Middle frontal gyrus (tissue), 1 donor: ENCODE measurements around the gene CASP9.
"Not testable (repeated sequence)": the region's sequence is repeated elsewhere in the genome, so short reads cannot be mapped to it uniquely, and the experiment has no call there.

Source experiments
- DNase-seq: peaks from one replicate; pipeline ENCODE4 v3.0.0-alpha.2; 2015; ENCODE audit warnings: low spot score; ENCODE audit errors: extremely low spot score

Gene CASP9

DNA sequence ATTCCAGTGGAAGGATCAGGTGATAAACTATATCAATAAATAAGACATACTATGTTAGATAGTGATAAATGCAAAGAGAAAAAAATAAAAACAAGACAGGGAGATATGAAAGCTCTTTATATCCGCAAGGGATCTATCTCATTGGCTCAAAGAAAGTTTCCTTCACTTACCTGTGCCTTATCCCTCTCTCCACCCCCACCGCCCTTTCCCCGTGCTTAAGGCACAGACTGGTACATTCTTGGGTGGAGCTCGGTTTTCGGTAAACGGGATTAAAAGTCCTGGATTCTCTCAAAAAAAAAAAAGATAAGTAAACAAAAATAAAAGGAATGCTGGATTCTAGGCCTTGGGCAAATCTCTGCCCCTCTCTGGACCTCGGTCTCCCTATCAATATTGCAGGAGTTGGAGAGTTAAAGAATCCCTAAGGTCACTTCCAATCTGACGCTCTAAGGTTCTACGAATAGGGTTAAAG lies 2.0 kb upstream of the CASP9 start:
- DNase-seq: no peak

DNA sequence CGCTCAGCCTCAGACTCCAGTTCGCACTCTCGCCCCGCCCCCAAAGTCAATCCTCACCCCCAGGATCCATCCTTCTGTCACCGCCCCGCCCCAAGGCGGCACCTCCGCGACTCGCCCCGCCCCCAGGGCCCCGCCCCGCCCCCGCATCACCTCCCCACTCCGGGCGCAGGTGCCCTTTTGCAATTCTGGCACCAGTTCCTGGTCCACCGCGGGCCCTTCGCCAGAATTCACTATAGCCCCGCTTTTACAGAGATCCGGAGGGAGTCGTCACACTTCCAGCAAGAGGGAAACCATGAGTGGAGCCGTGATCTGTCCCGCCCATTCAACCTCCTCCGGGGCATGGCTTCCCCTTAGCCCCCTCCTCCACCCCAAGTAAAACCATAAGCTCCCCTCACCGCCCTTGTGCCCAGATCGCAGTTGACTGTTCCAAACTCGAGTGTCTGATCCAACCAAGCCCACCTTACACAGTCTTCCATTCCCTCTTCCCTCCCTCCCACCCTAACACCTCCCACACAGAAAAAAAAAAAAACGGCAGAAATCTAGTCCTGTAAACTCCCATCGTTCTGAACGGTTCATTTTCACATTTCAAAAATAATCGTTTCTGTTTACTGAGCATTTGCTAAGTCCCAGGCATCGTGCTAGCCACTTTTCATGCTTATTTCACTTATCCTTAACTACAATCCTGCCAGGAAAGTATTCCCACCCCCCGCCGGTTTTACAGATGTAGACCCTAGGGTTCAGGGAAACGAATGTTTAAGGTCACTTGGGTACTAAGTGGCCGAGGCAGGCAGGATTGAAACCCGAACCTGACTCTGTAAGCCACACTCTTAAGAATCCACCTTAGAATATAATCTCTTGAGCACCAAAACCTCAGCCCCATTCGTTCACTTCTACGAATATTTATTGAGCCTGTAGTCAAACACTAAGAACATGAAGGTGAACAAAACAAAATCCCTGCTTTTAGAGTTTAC lies 1.3 kb upstream of the CASP9 start:
- no peak for DNase-seq

DNA sequence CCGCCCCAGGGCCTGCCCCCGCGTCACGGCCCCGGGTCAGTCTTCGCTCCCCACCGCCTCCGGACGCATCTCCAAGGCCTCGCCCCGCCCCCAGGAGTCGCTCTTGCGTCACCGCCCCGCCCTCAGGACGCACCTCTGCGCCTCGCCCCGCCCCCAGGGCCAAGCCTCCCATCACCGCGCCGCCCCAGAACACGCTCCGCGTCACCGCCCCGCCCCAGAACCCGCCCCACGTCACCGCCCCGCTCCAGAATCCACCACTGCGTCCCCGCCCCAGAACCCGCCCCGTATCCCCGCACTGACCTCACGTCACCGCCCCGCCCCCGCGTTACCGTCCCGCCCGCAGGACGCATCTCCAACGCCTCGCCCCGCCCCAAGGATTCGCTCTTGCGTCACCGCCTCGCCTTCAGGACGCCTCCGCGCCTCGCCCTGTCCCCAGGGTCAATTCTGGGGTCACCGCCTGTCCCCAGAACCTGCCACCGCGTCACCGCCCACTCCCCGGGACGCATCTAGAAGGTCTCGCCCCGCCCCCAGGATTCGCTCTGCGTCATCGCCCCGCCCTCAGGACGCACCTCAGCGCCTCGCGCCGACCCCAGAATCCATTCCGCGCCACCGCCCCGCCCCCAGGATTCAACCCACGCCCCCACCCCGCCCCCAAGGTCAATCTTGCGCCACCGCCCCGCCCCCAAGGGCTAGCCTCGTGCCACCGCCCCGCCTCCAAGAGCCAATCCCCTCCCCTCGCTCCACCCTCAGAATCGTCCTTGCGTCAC lies 451 bp upstream of the CASP9 start:
- DNase-seq: peak; percentile 95

DNA sequence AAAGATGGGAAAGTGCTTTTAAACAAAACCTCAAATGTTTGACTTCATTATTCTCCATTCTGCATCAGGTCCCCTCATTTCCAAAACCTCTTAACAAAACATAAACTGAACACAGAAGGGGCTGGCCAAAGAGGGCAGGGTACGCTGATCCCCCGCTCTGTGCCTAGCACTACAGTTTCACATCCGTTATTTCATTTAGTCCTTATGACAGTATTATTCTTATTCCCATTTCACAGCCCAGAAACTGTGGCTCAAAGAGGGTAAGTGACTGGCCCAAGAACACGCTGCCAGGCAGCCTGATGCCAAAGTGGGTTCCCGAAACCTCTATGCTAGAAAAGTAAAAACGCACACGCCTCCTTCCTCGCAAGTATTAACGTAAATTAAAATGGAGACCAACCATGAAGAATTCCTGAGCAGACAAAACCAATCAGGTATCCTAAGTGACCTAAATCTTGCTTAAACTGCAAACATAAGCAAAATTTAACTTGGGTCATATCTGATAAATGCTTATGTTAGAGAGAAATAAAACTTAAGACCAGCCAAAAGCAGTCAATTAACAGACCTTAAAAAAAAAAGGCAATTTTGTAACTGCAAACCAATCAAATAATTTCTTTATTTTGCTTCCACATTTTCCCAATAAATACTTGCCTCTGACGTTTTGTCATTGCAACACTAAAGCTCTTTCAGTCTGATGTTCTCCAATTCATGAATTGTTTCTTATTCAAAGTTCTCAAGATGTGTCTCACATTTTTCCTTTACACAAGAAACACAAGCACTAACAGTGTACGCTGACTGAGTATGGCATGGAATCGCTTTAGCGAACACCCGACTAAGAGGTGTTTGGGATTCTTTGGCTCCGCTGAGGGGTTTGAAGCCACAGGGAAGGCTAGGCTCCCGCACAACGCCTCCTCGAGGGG lies 653 bp downstream of the CASP9 start:
- DNase-seq: no peak

DNA sequence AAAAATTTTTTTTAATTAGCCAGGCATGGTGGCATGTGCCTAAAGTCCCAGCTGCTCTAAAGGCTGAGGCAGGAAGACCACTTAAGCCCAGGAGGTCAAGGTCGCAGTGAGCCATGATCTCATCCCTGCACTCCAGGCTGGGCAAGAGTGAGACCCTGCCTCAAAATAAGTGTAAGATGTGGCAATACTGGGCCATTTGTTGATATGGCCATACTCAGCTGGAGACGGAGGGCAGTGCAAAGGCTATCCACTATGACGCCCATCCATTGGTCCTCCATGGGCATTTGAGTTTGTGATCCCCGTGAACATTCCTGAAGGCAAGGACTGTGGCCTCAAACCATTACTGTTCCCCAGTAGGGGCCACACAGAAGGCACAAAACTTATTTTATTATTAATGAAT lies 1.5 kb downstream of the CASP9 start:
- no peak for DNase-seq

DNA sequence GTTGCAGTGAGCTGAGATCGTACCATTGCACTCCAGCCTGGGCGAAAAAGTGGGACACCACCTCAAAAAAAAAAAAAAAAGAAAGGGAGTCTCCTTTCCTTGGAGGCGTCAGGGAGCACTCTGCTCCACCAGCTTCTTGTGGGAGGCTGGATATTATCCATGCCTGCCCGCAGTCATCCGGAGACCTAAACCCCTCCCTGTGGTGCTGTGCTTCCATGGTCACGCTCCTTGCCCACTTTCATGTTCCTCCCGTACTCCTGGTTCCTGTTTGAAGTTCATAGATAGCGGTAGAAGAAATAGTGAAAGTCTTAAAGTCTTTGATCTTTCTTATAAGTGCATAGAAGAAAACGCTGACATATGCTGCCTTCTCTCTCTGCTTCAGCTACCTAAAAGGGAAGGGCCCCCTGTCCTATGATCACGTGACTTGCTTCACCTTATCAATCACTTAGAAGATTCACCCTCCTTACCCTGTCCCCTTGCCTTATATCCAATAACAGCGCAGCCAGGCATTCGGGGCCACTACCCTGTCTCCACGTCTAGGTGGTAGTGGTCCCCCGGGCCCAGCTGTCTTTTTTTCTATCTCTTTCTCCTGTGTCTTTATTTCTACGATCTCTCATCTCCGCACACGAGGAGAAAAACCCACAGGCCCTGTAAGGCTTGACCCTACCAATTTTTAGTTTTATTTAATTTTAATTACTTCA lies 2.7 kb downstream of the CASP9 start:
- DNase-seq: not testable (repeated sequence)

DNA sequence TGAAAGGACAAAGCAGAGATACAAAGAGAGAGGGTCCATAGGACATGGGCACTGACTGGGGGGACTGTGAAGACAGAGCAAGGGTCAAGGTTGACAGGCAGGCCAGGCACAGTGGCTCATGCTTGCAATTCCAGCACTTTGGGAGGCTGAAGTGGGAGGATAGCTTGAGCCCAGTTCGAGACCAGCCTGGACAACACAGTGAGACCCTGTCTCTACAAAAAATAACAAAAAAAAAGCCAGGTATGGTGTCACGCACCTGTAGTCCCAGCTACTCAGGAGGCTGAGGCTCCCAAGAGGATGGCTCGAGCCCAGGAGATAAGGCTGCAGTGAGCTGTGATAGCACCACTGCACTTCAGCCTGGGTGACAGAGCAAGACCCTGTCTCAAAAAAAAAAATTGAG lies 4.4 kb downstream of the CASP9 start:
- no peak for DNase-seq

DNA sequence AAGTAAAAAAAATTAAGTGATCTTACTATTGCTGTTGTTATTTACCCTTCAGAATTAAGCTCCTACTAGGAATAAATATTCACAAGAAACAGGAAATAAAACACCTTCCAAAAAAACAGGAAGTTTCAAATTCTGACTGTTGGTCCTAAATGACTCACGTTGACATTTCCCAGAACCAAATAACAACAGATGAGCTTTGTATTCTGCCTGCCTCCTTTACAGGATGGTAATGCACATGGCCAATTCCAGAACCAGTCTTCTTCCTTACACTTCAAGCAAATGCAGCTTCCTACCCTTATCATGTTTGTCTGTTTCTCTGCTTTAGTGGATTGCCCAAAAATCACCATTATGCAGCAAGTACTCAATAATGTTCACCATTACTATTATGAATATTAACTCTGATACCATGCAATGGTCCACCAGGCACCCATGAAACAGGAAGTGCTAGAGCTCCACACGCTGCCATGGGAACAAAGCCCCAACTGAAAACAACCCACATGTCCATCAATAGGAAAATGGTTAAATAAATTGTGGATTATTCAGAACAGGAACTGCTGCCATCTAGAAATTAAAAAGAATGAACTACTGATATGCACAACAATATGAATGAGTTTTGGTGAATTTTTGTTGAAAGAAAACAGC lies 8.9 kb downstream of the CASP9 start:
- no peak for DNase-seq

DNA sequence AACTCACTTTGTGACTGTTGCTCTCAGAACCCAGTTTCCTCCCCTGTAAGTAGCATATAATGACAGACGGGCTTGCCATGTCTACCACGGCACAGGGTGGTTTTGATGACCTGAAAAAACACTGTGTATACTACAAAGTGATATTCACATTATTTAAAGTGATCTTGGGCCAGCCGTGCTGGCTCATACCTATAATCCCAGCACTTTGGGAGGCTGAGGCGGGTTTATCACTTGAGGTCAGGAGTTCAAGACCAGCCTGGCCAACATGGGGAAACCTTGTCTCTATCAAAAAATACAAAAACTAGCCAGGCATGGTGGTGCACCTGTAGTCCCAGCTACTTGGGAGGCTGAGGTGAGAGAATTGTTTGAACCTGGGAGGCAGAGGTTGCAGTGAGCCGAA lies 9.5 kb downstream of the CASP9 start:
- DNase-seq: not testable (repeated sequence)

DNA sequence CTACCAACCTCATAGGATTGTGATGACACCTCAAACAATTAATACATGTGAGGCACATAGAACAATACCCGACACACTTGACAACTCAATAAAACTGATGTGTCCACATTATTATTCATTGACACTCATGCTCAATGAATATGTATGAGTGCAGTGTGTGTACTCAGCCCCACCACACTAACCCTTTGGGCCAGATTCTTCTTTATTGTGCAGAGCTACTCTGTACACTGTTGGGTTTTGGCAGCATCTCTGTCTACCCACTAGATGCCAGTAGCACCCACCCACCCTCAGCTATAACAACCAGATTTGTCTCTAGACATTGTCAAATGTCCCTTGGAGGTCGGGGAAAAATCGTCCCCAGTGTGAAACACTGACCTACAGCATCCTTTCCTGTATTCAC lies 10.1 kb downstream of the CASP9 start:
- no peak for DNase-seq

DNA sequence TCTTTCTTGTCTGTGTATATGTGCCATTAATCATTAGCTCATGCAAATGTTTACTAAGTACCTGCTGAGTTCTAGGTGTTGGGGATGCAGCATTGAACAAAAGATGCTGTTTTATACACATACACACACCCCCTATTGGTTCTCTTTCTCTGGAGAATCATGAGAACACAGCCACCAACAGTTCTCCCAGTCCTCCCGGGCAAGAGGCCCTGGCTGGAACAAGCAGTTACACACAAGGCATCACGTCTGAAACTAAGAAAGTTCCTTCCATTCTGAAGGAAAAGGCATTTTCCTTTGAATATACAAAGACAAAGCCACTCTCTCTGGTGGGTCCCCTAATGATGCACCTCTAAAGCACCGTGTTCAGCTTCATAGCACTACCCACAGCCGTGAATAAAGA lies 10.8 kb downstream of the CASP9 start:
- DNase-seq: no peak

DNA sequence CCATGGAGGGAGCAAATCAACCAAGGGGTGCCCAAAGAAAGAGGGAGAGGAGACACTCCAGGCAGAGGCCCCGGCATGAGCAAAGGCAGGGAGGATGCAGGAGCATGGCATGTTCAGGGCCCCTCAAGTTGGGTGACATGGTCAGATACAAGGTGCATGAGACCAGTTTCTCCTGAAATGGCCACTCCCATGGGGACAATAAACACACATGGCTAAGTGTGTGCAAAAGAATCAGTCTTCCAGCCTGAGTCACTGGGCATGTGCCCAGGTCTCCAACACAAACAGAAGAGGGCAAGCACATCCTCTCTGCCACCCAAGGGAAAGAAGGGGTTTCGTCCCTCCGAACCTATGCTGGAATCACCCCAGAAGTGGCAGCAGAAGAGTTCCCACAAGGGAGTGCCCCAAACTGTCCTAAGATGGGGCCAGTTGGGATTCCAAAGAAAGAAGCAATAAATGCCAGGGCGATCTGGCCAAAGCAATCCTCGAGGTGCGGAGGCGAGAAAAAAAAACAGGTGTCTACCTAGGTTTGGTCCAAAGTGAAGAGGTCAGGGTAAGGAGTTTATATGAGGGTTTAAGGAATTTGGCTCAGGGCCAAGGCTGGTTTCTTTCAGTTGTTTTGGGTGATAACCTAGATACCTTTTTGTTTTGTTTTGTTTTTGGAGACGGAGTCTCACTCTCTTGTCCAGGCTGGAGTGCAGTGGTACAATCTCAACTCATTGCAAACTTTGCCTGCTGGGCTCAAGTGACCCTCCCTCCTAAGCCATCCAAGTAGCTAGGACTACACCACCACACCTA lies 13.2 kb downstream of the CASP9 start:
- no peak for DNase-seq

DNA sequence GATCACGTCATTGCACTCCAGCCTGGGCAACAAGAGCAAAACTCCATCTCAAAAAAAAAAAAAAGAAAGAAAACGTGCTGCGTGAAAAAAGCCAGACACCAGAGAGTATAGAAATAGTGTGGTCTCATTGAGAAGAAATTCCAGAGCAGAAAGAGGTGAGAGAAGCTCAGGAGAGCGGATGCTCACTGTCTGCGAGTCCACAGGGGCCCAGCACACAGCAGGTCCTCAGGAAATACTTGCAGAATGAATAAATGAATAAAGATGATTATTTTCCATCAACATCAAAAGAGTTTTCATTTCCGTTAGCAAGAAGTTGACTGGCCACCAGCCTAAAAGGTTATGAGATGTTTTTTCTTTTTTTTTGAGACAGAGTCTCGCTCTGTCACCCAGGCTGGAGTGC lies 14.4 kb downstream of the CASP9 start:
- no peak for DNase-seq

DNA sequence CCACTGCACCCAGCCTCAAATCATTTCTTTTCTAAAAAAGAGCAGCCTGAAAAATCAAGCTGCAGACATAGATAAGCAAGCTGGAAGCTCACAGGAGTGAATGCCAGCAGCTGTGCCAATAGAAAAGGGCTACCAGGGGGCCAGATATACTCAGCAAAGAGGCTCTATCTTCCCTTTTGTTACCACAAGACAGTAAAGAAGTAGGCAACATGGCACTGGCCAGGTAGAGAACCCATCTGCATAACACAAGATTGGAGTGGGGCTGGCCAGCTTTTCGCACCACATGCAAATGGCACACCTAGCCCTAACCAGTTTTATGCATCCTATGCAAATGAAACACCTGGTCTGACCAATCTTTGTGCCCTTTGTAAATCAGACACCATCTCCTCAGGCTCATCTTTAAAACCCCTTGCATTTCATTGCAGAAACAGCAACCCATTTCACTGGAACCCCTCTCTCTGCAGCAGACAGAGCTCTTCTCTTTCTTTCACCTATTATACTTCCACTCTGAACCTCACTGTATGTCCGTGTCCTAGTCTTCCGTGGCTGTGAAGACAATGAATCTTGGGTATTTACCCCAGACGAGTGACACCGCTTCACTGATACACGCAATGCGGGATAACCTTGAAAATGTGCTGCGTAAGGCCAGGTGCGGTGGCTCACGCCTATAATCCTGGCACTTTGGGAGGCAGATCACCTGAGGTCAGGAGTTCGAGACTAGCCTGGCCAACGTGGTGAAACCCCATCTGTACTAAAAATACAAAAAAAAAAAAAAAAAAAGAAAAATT lies 15.1 kb downstream of the CASP9 start:
- no peak for DNase-seq

DNA sequence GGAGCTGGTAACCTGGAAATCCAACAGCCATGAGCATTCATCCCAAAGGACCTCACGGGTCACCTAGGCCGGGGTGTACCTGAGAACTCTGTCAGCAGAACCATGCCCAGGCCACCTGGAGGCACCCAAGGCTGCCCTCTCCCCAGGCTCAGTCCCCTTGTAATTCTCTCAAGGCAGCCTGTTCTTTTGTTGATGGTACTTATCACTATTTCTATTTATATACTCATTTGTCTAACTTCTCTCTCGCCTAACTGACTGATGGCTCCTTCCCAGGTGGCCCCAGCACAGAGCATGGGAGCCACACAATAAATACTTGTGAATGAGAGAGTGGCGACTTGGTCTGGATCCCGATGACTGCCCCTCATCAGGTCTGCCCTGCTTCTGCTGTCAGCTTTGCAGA lies 16.7 kb downstream of the CASP9 start:
- DNase-seq: no peak

DNA sequence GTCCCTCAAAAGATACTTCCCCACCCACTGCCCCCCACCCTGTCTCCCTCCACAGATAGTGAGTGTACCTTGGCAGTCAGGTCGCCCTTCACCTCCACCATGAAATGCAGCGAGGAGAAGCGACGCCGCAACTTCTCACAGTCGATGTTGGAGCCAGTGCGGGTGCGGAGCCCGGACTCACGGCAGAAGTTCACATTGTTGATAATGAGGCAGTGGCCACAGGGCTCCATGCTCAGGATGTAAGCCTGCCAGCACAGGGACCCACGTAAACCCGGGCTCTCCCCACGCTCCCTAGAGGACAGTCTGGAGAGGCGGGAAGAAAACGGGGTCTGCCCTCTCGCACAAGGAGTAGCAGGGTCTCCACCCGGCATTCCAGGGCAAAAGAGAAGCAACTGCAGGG lies 17.2 kb downstream of the CASP9 start:
- DNase-seq: no peak

DNA sequence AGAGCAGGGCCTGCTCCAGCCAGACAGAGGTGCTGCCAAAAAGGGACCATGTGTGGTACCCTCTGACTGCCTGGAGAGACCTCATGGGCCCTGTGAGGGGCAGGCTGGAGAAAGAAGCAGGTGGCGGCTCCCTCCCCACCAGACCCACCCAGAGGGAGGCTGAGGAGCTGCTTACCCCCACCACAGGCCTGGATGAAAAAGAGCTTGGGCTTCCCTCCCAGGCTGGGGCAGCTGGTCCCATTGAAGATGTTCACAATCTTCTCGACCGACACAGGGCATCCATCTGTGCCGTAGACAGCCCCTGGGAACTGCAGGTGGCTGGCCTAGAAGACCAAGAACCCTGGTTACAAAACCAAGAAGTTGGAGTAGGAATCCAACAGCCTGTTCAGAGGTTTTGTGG lies 19.6 kb downstream of the CASP9 start:
- DNase-seq: no peak

DNA sequence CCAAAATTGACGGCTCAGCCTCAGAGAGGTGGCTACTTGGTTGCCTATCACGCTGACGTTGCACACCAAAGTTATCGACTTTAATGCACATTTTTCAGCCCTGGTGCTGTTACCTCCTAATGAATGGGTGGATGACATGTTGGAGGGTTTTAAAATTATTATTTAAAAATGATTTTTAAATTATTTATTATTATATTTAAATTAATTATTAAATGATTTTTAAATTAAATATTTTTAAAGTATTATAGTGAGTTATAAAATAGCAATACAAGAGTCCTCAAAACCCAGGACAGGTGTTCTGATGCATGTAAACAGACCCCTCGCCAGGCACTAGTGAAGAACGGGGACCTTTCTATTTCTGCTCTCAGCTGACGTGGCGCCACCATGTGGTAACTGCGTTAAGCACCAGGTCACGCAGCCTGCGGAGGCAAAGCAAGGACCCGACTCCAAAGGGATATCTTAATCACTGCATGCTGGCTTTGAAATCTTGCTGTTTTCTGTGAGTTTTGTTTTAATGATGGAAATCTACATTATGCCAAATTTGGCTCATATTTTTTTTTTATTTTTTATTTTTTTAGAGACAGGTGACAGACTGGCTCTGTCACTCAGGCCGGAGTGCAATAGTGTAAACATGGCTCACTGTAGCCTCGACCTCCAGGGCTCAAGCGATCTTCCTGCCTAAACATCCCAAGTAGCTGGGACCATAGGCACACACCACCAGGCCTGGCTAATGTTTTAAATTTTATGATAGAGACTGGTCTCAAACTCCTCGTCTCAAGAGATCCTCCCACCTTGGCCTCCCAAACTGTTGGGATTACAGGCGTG lies 22.6 kb downstream of the CASP9 start:
- no peak for DNase-seq
